ENCODE data around the gene LPP.

LPP gene

GRCh38 chr3:188370081-188370830 is 216.3 kb downstream of the LPP start:
- DNase-seq = no peak

GRCh38 chr3:188378786-188379185 is 224.8 kb downstream of the LPP start:
- no peak for DNase-seq

- no peak for DNase-seq
Measured at GRCh38 chr3:188380252-188380651, 226.3 kb downstream of the LPP start.

GRCh38 chr3:188380722-188381121 is 226.8 kb downstream of the LPP start:
- DNase-seq = no peak

- DNase-seq = no peak
Measured at GRCh38 chr3:188383748-188384147, 229.8 kb downstream of the LPP start.

GRCh38 chr3:188385295-188385694 is 231.3 kb downstream of the LPP start:
- DNase-seq = no peak

GRCh38 chr3:188389711-188390342 is 235.9 kb downstream of the LPP start:
- peak; percentile 38 to 54 for DNase-seq

GRCh38 chr3:188390343-188390718 is 236.4 kb downstream of the LPP start:
- DNase-seq = no peak

- no peak for DNase-seq
Measured at GRCh38 chr3:188390775-188391443, 237.0 kb downstream of the LPP start.

- DNase-seq = no peak
Measured at GRCh38 chr3:188391592-188391991, 237.6 kb downstream of the LPP start.

GRCh38 chr3:188392076-188392475 is 238.1 kb downstream of the LPP start:
- no peak for DNase-seq

GRCh38 chr3:188394623-188395022 is 240.7 kb downstream of the LPP start:
- no peak for DNase-seq

GRCh38 chr3:188396251-188396650 is 242.3 kb downstream of the LPP start:
- DNase-seq = no peak

GRCh38 chr3:188396900-188397299 is 242.9 kb downstream of the LPP start:
- DNase-seq = no peak

GRCh38 chr3:188397766-188398705 is 244.1 kb downstream of the LPP start:
- DNase-seq = no peak

- peak in 1 of 2 donors; percentile 16 for DNase-seq
Measured at GRCh38 chr3:188400494-188401243, 246.7 kb downstream of the LPP start.

GRCh38 chr3:188401244-188401993 is 247.5 kb downstream of the LPP start:
- DNase-seq = no peak

GRCh38 chr3:188402229-188402628 is 248.3 kb downstream of the LPP start:
- no peak for DNase-seq

GRCh38 chr3:188403404-188403803 is 249.4 kb downstream of the LPP start:
- DNase-seq = no peak

- DNase-seq = no peak
Measured at GRCh38 chr3:188404124-188404523, 250.2 kb downstream of the LPP start.

GRCh38 chr3:188404701-188405100 is 250.7 kb downstream of the LPP start:
- DNase-seq = no peak

All from stimulated activated CD4-positive, alpha-beta T cell treated with anti-CD3 and anti-CD28 coated beads, Interleukin-2, amount 100 ng/mL, for 24 hours (primary cell).